Ammon's horn (tissue), 1 donor: ENCODE measurements around the gene KCMF1.

Source experiments
- DNase-seq: peaks from one replicate; pipeline ENCODE4 v3.0.0-alpha.2; 2016; ENCODE audit warnings: low spot score

Gene KCMF1

DNA sequence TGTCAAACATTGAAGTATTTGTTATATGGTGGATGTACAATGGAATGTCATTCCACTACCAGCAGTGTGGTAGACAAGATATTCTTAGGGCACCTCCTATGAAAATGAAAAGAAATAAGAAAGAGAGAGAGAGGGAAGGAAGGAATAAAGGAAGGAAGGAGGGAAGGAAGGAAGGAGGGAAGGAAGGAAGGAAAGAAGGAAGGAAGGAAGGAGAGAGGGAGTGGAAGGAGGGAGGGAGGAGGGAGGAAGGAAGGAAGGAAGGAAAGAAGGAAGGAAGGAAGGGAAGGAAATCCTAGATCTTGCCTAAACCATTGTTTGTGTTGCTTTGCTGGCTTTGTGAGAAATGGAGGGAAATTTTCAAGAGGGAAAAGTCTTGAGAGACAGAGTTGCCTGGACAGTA is 112.1 kb downstream of the KCMF1 start:
- no peak for DNase-seq

DNA sequence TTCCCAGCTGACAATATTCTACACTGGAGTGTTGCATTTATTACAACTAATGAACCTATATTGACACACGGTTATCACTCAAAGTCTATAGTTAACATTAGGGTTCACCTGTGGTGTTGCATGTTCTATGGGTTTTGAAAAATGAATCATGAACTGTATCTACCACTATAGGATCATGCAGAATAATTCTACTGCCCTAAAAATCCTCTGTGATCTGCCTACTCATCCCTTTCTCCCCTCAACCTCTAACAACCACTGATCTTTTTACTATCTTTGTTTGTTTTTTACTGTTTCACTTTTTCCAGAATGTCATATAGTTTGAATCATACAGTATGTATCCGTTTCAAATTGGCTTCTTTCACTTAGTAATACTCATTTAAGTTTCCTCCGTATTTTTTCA is 114.6 kb downstream of the KCMF1 start:
- DNase-seq: no peak

DNA sequence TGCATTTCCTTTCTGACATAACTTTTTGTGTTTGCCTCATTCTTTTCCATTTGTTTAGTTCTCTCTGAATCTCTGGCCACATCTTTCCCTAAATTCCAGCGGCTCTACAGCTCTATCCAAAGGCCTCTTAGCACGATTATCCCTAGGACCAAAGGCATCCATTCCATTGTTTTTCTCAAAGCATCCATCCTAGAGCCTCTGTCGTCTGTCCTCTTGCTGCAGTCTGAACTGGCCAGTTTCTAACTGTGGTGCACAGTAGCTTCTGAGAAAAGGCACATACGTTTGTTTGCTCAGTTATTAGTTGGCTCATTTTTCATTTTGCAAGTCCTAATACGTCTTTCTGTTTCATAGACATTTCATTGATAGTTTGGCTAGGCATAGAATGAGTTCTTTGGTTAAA is 116.6 kb downstream of the KCMF1 start:
- DNase-seq: no peak

DNA sequence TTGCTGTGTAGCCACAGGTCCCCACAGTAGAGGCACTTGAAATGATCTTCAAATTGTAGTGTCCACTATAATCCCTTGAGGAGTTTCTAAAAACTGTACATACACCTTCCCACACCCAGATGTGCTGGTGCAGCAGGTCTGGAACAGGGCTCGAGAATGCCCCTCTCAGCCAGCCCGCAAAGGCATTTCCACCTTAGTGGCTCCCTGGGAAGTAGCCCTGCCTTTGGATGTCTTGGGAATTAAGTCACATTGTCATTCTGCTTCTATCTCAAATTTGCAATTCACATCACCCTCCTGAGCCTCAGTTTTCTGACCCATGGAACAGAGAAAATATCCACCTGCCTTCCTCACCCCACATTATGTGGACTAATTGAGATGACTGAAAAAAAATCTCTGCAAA is 118.0 kb downstream of the KCMF1 start:
- no peak for DNase-seq

DNA sequence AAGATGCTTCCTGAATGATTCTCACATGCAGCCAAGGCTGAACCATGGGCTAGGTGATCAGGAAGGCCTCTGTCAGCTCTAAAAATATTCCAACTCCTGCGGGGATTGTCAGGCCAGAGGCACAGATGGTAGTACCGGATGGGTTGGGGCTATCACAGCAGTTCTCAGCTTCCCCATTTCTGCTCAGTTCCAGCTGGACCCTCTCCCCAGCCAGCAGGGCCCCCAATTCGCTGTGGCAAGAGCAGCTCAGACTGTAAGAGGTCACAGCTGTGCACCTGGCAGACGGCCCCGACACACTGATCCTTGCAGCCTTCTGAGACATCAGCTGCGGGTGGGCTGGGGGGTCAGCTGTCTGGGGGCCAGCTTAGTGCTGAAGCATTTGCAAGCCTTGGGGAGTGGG is 118.6 kb downstream of the KCMF1 start:
- no peak for DNase-seq

DNA sequence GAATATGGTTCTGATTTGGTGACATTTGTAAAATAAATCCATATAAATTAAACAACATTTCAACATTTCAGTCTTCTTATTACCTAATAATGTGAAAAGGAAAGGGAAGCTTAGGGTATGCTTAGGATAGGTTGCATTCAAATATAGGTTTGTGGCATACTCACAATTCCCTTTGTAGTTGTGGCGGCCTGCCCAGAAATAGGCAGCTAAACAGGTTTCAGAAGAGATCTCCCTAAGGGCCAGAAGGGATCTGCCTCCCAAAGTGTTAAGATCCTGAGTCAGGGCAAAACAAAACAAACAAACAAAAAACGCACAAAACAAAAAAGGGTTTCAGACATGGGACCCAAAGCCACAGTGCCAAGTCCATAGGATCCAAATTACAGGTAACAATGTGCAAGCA is 120.9 kb downstream of the KCMF1 start:
- no peak for DNase-seq

DNA sequence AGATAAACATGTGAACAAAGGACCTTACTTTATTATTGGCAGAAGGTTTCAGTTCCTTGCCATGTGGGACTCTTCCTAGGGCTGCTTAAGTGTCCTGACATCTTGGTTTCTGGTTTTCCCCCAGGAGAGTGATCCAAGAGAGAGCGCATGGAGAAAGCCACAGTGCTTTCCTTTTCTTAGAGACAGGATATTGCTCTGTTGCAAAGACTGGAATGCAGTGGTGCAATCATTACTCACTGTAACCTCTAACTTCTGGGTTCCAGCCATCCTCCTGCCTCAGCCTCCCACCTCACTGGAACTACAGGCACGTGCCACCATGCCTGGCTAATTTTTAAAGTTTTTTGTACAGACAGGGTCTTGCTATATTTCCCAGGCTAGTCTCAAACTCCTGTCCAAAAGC is 124.1 kb downstream of the KCMF1 start:
- no peak for DNase-seq

DNA sequence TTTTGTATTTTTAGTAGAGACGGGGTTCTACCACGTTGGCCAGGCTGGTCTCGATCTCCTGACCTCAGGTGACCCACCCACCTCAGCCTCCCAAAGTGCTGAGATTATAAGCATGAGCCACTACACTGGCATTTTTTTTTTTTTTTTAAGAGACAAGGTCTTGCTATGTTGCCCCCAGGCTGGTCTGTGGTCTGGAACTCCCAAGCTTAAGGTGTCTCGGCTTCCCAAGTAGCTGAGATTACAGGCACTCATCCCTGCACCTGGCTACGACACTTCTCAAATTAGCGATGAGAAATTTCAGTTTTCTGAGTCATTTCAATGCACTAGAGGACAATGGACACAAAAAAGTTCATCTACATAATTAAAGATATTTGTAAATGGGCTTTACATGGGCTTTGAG is 125.7 kb downstream of the KCMF1 start:
- DNase-seq: no peak

DNA sequence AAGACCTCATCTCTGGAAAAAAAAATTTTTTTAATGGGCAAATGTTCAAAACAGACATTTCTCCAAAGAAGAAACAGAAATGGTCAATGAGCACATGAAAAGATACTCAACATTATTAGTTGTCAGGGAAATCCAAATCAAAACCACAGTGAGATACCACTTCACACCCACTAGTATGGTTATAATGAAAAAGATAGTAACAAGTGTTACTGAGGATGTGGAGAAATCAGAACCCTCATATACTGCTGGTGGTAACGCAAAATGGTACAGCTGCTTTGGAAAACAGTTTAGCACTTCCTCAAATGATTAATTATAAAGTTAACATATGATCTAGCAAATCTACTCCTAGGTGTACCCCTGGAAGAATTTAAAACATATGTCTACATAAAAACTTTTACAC is 133.3 kb downstream of the KCMF1 start:
- no peak for DNase-seq

DNA sequence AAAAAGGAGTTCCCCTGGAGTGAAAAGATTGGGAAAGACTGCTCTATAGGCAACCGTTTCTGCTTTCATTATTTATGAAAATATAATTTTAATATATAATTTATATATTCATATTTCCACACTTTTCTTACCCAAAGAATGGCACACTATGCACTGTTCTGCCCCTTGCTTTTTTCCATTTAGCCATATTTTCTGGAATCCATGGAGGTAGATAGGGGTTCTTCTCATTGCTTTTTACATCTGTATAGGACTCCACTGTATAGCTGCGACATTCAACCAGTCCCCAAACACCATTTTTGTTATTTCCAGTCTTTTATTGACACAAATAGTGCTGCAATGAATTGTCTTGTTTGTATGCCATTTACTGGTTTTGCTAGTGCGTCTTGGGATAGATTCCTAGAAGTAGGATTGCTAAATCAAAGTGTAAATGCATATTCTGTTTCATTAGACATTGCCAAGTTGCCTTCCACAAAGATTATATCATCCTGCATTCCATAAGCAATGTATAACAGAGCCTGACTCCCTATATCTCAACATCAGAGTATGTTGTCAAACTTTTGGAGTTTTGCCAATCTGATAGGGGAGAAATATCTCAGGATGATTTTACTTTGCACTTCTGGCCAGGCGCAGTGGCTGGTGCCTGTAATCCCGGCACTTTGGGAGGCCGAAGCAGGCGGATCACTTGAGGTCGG is 135.7 kb downstream of the KCMF1 start:
- DNase-seq: no peak
